Esophagus squamous epithelium (tissue), 5 donors: ENCODE data around the gene ECEL1. TPM values are rescaled to one million over a fixed set of nuclear protein-coding genes. Genes with fewer than 3 reads are reported as not detected.
"Not testable (repeated sequence)": the region's sequence is repeated elsewhere in the genome, so short reads cannot be mapped to it uniquely, and the experiment has no call there.

Experiments used
- DNase-seq: peaks from one replicate; lab custom pipeline; 2025; lab: John Stamatoyannopoulos, UW
- H3K27ac ChIP-seq, 4 donors: fragments of 200-600 bp; sonication (generic); one replicate each; pipeline ENCODE4 v1.5.1; 2016 to 2019; ENCODE audit warnings: mild to moderate bottlenecking in 1 of 4
- H3K27me3 ChIP-seq, 4 donors: fragments of 200-600 bp; sonication (generic); 1 replicate in 3 of 4; 2 replicates in 1 of 4; pipeline versions ENCODE4 v1.5.1 to v1.6.0; 2017 to 2021; ENCODE audit warnings: antibody characterized with exemption in 1 of 4
- H3K36me3 ChIP-seq, 3 donors: fragments of 200-600 bp; sonication (generic); one replicate each; pipeline ENCODE4 v1.5.1; 2016 to 2019
- H3K4me1 ChIP-seq, 3 donors: fragments of 200-600 bp; sonication (generic); one replicate each; pipeline ENCODE4 v1.5.1; 2017 to 2019
- H3K4me3 ChIP-seq, 4 donors: fragments of 200-600 bp; sonication (generic); 1 replicate in 3 of 4; 2 replicates in 1 of 4; pipeline ENCODE4 v1.5.1; 2016 to 2019; ENCODE audit warnings: mild to moderate bottlenecking in 2 of 4, moderate library complexity in 1 of 4
- H3K9me3 ChIP-seq, 3 donors: fragments of 200-600 bp; sonication (generic); one replicate each; pipeline ENCODE4 v1.5.1; 2016 to 2019
- POLR2A ChIP-seq, 4 donors: fragments of 450-650 bp; IDR thresholded peaks; one replicate each; pipeline ENCODE4 v1.6.1; 2017; ENCODE audit warnings: antibody characterized with exemption in 4 of 4, mild to moderate bottlenecking in 4 of 4, moderate library complexity in 3 of 4
- WGBS, 2 donors: methylation state at CpG; one replicate each; pipeline ENCODE4 v1.1.5; 2018; 5-methylcytosine and 5-hydroxymethylcytosine counted together
- intact Hi-C: fragments of 100-400 bp; cut with DNase I; formaldehyde crosslinking; loops from one replicate; pipeline ENCODE4 v1.15.0; 2022
- total RNA-seq, 4 donors: library from RNA; depleted of rRNA; stranded (reverse); fragments of >200 nt; gene quantifications; one replicate each; pipeline ENCODE4 v1.1.0, GENCODE V29; 2016
- TF ChIP-seq, protein P1 (sequence below), 6 experiments: fragments of 450-650 bp in 4 of 6; fragments of 200-600 bp in 2 of 6; sonication (generic) in 2 of 6; IDR thresholded peaks; one replicate each; pipeline ENCODE4 v1.5.1; 2016 to 2019; ENCODE audit warnings: antibody characterized with exemption in 6 of 6, mild to moderate bottlenecking in 4 of 6, moderate library complexity in 4 of 6
- donor health status: DM: yes; HTN: yes; CAD: no.

The ECEL1 gene
- total RNA-seq, 4 donors from 2014 or later: 0.19 TPM; not detected in 3

DNA sequence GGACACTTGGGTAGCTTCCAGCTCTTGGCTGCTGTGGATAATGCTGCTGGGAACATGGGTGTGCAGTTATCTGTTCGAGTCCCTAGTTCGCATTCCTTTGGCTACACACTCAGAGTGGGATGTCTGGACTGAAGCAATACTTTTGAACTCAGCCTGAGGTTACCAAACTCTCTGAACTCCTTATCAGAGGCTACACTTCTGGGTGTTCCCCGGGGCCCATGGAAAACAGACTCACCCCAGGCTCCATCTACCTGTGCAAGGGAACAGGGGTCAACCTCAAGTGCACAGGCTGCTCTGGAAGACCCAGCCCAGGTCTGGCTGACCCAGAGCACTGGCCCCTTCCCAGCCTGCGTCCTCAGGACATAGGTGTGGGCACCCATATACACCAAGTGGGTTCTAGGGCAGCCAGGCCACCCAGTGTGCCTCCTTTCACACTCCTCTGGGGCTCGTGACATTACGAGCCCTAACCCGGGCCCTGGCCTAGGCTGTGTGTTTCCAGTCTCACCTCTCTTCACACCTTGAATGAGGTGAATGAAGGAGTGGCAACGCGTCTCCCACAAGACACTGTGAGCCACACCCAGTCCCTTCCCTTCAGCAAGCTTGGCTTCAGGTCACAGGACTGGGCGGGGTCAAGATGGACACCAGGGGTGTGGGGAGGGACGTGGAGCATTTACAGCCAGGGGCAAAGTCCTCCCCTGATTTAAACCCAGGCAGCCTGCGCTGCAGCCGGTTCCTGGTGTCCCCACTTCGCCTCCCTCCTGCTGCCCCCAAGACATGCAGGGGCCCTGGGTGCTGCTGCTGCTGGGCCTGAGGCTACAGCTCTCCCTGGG is 32.0 kb downstream of the ECEL1 start, which contains the start of gene ALPI:
ALPI (plus strand) TSS at position 728 of the 830 bp plus-strand sequence; CDS start at position 775, 47 bp downstream.
- Histone ChIP-seq H3K27ac (no peak within 1 kb of the TSS), H3K36me3 (no peaks in the 10 kb centered on the region), H3K4me1 (no peaks in the 10 kb centered on the region), H3K27me3 (peaks cover 0 to 68% (median 0%) of the 10 kb centered on the region in 4 donors), H3K9me3 (no peaks in the 10 kb centered on the region), H3K4me3 (no peak within 1 kb of the TSS)
- TF ChIP-seq, protein P1, sequence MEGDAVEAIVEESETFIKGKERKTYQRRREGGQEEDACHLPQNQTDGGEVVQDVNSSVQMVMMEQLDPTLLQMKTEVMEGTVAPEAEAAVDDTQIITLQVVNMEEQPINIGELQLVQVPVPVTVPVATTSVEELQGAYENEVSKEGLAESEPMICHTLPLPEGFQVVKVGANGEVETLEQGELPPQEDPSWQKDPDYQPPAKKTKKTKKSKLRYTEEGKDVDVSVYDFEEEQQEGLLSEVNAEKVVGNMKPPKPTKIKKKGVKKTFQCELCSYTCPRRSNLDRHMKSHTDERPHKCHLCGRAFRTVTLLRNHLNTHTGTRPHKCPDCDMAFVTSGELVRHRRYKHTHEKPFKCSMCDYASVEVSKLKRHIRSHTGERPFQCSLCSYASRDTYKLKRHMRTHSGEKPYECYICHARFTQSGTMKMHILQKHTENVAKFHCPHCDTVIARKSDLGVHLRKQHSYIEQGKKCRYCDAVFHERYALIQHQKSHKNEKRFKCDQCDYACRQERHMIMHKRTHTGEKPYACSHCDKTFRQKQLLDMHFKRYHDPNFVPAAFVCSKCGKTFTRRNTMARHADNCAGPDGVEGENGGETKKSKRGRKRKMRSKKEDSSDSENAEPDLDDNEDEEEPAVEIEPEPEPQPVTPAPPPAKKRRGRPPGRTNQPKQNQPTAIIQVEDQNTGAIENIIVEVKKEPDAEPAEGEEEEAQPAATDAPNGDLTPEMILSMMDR (IDR thresholded peaks at IDR 0.05): no peak
- DNase-seq: no peak
- WGBS, 2 donors: 79 to 82% methylated on average over 8 to 9 of the region's 14 CpGs
- intact Hi-C loops: no loop called here

- no peaks in the 10 kb centered on the region for H3K4me1 ChIP-seq
- intact Hi-C loops: no loop called here
- no peak for DNase-seq
- H3K27me3 ChIP-seq: peaks cover 0 to 58% (median 0%) of the 10 kb centered on the region in 4 donors
- WGBS, 2 donors: 76% methylated on average over 8 to 9 of the region's 9 CpGs
- H3K36me3 ChIP-seq: no peaks in the 10 kb centered on the region
- H3K27ac ChIP-seq: no peak overlapping the region
- H3K4me3 ChIP-seq: no peak overlapping the region
- H3K9me3 ChIP-seq: no peaks in the 10 kb centered on the region
- TF ChIP-seq POLR2A (IDR thresholded peaks at IDR 0.05): no peak
- TF ChIP-seq, protein P1 (IDR thresholded peaks at IDR 0.05): no peak
These were observed 33.0 kb downstream of the ECEL1 start for GRCh38 chr2:232454630-232455029.

GRCh38 chr2:232451645-232452044 is 36.0 kb downstream of the ECEL1 start:
- H3K9me3 ChIP-seq, H3K27ac ChIP-seq, DNase-seq, H3K36me3 ChIP-seq, H3K4me1 ChIP-seq, H3K4me3 ChIP-seq, intact Hi-C loops: not testable (repeated sequence)
- H3K27me3 ChIP-seq: peaks cover 0 to 32% (median 0%) of the 10 kb centered on the region in 4 donors
- 83 to 91% methylated on average over 2 to 3 of the region's 3 CpGs for WGBS, 2 donors

DNA sequence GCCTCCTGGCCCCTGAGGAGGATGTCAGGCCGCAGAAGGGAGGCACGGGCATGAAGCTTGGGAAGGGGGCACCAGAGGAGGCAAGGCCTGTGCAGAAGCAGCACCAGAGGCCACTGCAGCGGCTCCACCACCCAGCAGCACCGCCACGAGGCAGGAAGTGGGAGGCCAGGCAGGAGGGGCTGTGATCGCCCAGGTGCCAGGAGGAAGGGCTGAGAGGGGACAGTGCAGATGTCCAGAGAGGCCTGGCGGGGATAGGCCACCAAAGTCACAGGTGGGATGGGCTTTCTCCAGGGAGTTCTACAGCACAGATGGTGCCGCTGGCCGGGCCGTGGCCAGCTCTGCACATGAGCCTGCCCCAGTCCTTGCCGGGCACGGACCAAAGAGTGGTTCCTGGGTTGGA is 37.7 kb downstream of the ECEL1 start:
- WGBS, 2 donors: 50 to 74% methylated on average over 2 to 8 of the region's 12 CpGs
- no peak overlapping the region for H3K27ac ChIP-seq

DNA sequence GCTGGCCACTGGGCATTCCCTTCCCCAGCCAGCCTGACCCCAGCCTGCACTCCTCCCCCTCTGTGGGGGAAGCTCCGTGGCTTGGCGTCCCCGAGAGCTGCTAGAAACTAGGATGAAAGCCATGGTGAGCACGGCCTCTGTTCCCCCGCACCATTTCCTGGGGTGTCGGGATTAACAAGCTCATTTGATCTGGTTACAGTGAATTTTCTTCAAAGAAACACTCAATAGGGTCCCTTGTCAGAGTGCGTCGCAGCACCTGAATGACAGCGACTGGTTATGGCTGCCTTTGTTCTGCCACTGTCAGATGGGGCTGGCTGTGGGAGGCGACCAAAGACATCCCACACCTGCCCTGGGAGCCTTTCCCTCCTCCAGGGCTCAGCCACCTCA is 39.3 kb downstream of the ECEL1 start:
- Histone ChIP-seq H3K27me3 (peaks cover 0 to 4% (median 0%) of the 10 kb centered on the region in 4 donors), H3K27ac (no peak overlapping the region), H3K36me3 (no peaks in the 10 kb centered on the region), H3K9me3 (no peaks in the 10 kb centered on the region), H3K4me1 (no peaks in the 10 kb centered on the region), H3K4me3 (no peak overlapping the region)
- DNase-seq: no peak
- 72 to 90% methylated on average over 2 to 6 of the region's 10 CpGs for WGBS, 2 donors
- intact Hi-C loops: loop anchor here (5.0 kb wide), 1 partner anchor 74 kb away; the partner anchor contains the start of gene PRSS56
- TF ChIP-seq POLR2A (IDR thresholded peaks at IDR 0.05): no peak
- TF ChIP-seq, protein P1 (IDR thresholded peaks at IDR 0.05): no peak

More for the DNA sequence above, 37.7 kb downstream of the ECEL1 start:
- Histone ChIP-seq H3K27me3 (peaks cover 0 to 15% (median 0%) of the 10 kb centered on the region in 4 donors), H3K4me1 (no peaks in the 10 kb centered on the region), H3K36me3 (no peaks in the 10 kb centered on the region), H3K9me3 (no peaks in the 10 kb centered on the region), H3K4me3 (no peak overlapping the region)
- intact Hi-C loops: loop anchor here (5.0 kb wide), 1 partner anchor 72 kb away; the partner anchor contains the start of gene PRSS56
- TF ChIP-seq, protein P1 (IDR thresholded peaks at IDR 0.05): no peak
- TF ChIP-seq POLR2A (IDR thresholded peaks at IDR 0.05): no peak
- no peak for DNase-seq
